Measurements from ENCODE around the gene MT1F.

The MT1F gene

DNA sequence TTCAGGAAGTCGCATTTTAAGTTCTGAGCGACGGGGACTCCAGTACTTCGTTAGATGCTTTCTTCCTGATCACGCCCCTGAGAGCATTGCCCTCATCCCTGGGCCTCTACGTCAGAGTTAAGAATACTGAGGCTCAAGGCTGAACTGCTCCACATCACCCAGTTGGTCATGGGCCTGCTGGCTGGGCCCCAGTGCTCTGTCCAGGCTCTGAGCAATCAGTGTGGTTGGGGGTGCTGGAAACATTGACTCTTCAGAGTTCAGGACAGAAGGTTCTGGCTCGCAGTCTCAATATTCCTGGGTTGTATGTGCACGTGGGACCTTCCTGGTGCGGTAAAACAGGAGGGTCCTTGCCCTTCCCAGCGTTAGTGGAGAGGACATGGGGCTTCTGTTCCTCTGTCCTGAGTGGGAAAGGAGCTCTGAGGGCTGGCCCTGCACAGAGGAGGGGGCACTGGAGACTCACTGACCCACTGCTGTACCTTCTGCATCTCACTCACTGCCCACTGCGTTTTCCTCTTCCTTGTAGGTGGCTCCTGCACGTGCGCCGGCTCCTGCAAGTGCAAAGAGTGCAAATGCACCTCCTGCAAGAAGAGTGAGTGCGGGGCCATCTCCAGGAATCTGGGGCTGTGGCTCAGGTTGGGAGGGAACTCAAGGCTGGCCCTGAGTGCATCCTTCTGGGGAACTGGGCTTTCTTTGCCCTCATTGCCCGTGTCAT lies 31.7 kb upstream of the MT1F start:
- no peak for DNase-seq (ENCODE audit: low read depth)

- DNase-seq (ENCODE audit: low read depth), result no peak
Measured at GRCh38 chr16:56626685-56627084, 31.1 kb upstream of the MT1F start.

GRCh38 chr16:56628486-56629350 lies 29.0 kb upstream of the MT1F start:
- no peak for DNase-seq (ENCODE audit: low read depth)

GRCh38 chr16:56629531-56629930 lies 28.2 kb upstream of the MT1F start:
- DNase-seq (ENCODE audit: low read depth), result no peak

GRCh38 chr16:56630134-56630533 lies 27.6 kb upstream of the MT1F start:
- no peak for DNase-seq (ENCODE audit: low read depth)

- no peak for DNase-seq (ENCODE audit: low read depth)
Measured at GRCh38 chr16:56631197-56631596, 26.6 kb upstream of the MT1F start.

DNA sequence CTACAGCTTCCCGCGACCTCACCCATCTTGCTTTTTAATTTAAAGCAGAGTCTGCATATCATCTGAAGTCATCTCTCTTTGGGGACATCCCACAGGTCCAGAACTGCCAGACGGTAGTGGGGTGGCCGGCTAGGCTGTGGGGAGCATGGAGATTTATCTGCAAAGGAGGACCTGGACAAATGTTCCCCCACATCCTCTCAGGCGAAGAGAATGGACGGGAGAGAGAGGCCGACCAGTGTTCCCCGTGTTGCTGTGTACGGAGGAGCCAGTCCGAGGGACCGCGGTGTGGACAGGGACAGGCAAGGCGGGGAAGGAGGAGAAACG lies 26.0 kb upstream of the MT1F start:
- no peak for DNase-seq (ENCODE audit: low read depth)

DNA sequence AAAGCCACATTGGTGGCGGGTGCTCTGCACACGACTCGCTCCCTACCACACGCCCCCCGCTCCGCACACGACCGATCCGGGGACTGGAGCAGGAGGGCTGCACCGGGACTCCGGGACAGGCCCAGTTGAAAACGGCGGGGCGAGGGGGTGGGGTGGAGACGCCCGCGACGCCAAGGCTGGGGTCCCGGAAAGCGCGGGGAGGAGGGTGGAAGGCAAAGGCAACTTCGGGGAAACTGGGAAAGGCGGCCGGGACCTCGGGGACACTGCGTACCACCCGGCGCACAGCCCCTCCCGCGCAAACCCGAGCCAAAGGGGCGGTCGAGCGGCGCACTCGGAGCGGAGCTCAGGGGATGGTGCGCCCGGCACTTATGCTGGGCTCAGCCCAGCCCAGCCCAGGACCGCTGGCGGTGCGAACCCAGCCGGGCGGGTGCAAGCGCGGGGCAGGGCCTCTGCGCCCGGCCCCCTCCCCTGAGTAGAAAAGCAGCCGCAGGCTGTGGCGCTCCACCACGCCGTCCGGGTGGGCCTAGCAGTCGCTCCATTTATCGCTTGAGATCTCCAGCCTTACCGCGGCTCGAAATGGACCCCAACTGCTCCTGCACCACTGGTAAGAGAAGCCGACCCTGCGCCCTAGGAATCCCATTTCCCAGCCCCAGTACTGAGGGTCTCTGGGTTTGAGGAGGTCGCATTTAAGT lies 25.5 kb upstream of the MT1F start, which contains the start of gene MT1M:
Gene MT1M (plus strand): TSS at position 504 of the 692 bp plus-strand sequence. CDS start 73 bp downstream, at position 577.
- no peak for DNase-seq (ENCODE audit: low read depth)

DNA sequence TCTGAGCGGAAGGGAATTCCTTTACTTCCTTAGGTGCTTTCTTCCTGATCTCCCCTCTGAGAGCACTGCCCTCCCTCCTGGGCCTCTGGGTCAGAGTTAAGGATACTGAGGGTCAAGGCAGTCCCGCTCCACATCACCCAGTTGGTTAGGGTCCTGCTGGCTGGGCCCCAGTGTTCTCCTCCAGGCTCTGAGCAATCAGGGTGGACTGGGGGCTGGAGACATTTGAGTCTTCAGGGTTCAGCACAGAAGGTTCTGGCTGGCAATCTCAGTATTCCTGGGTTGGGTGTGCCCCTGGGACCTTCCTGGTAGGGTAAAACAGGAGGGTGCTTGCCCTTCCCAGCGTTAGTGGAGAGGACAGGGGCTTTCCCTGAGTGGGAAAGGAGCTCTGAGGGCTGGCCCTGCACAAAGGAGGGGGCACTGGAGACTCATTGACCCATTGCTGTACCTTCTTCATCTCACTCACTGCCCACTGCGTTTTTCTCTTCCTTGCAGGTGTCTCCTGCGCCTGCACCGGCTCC lies 24.9 kb upstream of the MT1F start:
- DNase-seq (ENCODE audit: low read depth), result no peak

GRCh38 chr16:56633535-56633934 lies 24.2 kb upstream of the MT1F start:
- DNase-seq (ENCODE audit: low read depth), result no peak

- no peak for DNase-seq (ENCODE audit: low read depth)
Measured at GRCh38 chr16:56634715-56635440, 22.9 kb upstream of the MT1F start.

- DNase-seq (ENCODE audit: low read depth), result no peak
Measured at GRCh38 chr16:56635441-56635967, 22.3 kb upstream of the MT1F start.

DNA sequence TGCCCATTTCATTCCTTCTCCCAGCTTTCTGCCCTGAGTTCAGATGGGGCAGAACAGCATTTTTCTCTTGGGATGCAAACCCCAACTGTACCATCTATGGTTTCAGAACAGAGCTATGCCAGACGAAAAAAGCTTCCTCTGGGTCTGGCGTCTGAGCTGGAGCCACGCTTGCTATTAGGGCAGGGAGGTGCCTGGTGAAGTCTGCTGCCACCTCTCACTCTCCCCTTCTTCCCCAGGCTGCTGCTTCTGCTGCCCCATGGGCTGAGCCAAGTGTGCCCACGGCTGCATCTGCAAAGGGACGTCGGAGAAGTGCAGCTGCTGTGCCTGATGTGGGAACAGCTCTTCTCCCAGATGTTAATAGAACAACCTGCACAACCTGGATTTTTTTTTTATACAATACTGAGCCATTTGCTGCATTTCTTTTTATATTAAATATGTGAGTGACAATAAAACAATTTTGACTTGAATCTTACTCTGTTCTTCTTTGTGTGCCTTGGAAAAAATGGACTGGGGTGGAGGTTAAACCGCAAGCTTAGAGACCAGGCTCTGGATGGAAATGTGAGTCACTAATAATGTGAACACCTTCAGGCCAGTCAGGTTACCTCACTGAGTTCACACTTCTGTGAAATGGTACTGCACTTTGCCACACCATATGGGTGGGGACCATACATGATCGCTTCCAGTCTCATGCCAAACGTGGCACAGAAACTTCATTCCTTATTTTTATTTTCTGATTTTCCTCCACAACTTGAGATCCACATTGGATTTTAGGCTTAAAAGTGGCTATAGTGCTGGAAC lies 20.9 kb upstream of the MT1F start:
- no peak for DNase-seq (ENCODE audit: low read depth)

DNA sequence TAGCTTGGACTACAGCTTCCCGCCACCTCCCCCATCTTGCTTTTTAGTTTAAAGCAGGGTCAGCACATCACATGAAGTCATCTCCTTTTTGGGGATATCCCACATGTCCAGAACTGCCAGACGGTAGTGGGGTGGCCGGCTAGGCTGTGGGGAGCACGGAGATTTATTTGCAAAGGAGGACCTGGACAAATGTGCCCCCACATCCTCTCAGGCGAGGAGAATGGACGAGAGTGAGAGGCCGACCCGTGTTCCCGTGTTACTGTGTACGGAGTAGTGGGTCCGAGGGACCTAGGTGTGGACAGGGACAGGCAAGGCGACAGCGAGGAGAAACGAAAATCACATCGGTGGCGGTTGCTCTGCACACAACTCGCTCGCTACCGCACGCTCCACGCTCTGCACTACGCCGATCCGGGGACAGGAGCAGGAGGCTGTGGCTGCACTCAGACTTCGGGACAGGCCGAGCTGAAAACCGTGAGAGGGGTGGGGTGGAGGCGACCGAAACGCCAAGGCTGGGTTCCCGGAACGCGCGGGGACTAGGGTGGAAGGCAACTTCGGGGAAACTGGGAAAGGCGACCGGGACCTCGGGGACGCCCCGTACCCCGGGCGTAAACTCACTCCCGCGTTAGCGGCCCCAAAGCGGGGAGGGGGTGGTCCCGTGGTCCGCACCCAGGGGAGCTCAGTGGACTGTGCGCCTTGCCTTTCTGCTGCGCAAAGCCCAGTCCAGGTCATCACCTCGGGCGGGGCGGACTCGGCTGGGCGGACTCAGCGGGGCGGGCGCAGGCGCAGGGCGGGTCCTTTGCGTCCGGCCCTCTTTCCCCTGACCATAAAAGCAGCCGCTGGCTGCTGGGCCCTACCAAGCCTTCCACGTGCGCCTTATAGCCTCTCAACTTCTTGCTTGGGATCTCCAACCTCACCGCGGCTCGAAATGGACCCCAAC lies 19.7 kb upstream of the MT1F start, which contains the start of gene MT1A:
Gene MT1A (plus strand): TSS at position 853 of the 937 bp plus-strand sequence. CDS start 73 bp downstream, at position 926.
- DNase-seq (ENCODE audit: low read depth), result no peak

DNA sequence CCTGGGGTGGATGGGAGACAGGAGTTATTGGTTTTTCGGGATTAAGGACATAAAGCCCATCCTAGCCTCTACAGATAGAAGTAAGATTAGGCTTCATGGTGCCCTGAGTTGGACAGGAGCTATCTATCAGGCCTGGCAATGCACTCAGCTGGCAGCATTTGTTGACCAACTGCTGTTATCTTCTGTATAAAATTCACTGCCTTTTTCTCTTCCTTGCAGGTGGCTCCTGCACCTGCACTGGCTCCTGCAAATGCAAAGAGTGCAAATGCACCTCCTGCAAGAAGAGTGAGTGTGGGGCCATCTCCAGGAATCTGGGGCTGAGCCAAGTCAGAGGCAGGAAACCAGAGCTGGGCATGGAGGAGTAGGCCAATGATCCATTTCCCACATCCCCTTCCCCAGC lies 18.7 kb upstream of the MT1F start:
- no peak for DNase-seq (ENCODE audit: low read depth)

DNA sequence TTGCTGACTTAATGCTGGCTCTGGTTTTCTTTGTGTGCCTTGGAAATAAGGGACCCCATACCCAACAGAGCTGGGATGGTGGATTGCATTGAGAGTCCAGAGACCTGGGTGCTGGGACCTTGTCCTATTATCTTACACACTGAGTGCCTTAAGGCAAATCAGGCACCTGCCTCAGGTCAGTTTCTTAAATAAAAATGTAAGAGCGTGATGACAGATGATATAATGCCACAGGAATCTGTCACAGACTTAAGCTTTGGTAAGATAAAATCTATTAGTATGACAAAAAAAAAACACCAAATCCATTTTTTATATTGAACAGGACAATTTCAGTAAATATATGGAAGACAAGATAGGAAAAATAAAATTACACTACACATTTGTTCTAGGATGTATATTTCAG lies 17.7 kb upstream of the MT1F start:
- no peak for DNase-seq (ENCODE audit: low read depth)

DNA sequence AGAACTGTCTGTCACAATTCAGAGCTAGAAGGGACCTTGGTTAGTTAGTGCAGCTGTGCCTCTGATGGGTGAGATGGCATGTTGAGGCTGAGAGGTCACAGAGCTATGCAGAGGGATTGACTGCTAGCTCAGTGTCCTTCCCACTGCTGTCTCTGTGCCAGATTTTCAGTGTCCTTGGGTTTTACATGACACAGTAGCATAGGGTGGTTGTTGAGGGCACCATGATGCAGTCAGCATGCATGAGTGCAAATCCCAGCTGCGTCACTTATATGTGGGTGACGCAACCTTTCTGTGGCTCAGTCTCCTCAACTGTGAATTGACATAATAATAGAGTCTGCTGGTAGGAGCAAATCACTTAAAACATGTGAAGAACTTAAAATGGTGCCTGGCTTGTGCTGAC lies 16.6 kb upstream of the MT1F start:
- no peak for DNase-seq (ENCODE audit: low read depth)

DNA sequence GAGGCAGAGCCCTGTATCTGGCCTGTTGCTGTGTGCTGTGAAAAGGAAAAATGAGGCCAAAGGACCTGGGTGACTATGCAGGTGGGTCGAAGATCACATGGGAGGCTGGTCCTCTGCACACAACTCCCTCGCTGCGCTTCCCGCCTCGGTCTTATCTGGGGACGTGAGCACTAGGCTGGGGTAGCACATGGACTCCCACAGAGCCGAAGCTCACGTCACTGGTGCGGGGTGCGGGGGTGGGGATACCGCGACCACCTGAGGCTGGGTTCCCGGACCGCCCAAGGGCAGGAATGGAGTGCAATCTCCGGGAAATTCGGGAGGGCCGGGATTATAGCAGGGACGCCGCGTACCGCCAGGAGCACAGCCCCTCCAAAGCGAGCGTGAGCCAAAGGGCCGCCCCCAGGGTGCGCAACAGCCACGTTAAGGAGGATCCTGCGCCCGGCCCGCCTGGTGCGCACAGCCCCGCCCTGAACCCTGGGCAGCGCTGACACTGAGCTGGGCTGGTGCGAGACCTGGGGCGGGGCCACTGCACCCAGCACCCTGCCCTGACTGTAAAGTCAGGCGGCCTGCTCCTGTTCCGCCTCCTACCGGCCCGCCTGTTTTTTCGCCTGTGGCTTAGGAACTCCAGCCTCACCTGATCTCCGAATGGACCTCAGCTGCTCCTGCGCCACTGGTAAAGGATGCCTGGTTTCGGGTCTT lies 14.5 kb upstream of the MT1F start:
- peak; percentile 67 for DNase-seq (ENCODE audit: low read depth)

DNA sequence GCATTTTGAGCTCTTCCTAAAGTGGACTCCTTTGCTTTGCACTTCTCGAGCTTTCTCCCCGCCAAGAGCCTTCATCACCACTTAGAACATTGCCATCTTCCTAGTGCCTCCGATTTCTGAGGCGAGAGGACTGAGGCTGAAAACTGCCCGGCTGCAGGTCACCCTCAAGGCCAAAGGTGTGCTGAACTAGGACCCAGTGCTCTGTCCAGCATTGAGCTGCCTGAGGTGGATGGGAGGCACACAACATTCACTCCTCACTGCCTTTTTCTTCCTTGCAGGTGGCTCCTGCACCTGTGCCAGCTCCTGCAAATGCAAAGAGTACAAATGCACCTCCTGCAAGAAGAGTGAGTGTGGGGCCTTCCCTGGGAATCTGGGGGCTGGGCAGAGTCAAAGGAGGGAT lies 13.9 kb upstream of the MT1F start:
- no peak for DNase-seq (ENCODE audit: low read depth)

All from activated T-helper 9 cell treated with anti-CD3 and anti-CD28 coated beads, Interleukin-2, amount 50 U/mL, for 16 hours (primary cell).